ENCODE measurements around the gene PEX14.

Gene PEX14

GRCh38 chr1:10631811-10632593, 157.3 kb downstream of the PEX14 start:
- FAIRE-seq (no peak), DNase-seq (ENCODE audit: low spot score) (no peak)

GRCh38 chr1:10632691-10633090, 157.9 kb downstream of the PEX14 start:
- FAIRE-seq (no peak), DNase-seq (ENCODE audit: low spot score) (no peak)

GRCh38 chr1:10633416-10633815, 158.7 kb downstream of the PEX14 start:
- FAIRE-seq = no peak

GRCh38 chr1:10634075-10634427, 159.3 kb downstream of the PEX14 start:
- FAIRE-seq (no peak), DNase-seq (ENCODE audit: low spot score) (no peak)

More at GRCh38 chr1:10633416-10633815, 158.7 kb downstream of the PEX14 start:
- DNase-seq (ENCODE audit: low spot score) = no peak

GRCh38 chr1:10634428-10635084, 159.8 kb downstream of the PEX14 start:
- DNase-seq (ENCODE audit: low spot score) (peak; percentile 27), FAIRE-seq (no peak)

- no peak for FAIRE-seq
These were observed 160.5 kb downstream of the PEX14 start for GRCh38 chr1:10635085-10635896.

GRCh38 chr1:10635992-10636391, 161.2 kb downstream of the PEX14 start:
- FAIRE-seq (no peak), DNase-seq (ENCODE audit: low spot score) (no peak)

More at GRCh38 chr1:10635085-10635896, 160.5 kb downstream of the PEX14 start:
- no peak for DNase-seq (ENCODE audit: low spot score)

- DNase-seq (ENCODE audit: low spot score) = no peak
- no peak for FAIRE-seq
These were observed 162.7 kb downstream of the PEX14 start for GRCh38 chr1:10637400-10637799.

- DNase-seq (ENCODE audit: low spot score) (no peak), FAIRE-seq (no peak)
These were observed 163.2 kb downstream of the PEX14 start for GRCh38 chr1:10637834-10638558.

GRCh38 chr1:10638559-10639005, 163.8 kb downstream of the PEX14 start:
- FAIRE-seq = no peak

GRCh38 chr1:10639011-10639774, 164.4 kb downstream of the PEX14 start:
- no peak for FAIRE-seq
- no peak for DNase-seq (ENCODE audit: low spot score)

More at GRCh38 chr1:10638559-10639005, 163.8 kb downstream of the PEX14 start:
- no peak for DNase-seq (ENCODE audit: low spot score)

- FAIRE-seq (no peak), DNase-seq (ENCODE audit: low spot score) (no peak)
These were observed 165.2 kb downstream of the PEX14 start for GRCh38 chr1:10639775-10640578.

- DNase-seq (ENCODE audit: low spot score) (no peak), FAIRE-seq (no peak)
These were observed 166.2 kb downstream of the PEX14 start for GRCh38 chr1:10640843-10641553.

- no peak for DNase-seq (ENCODE audit: low spot score)
- no peak for FAIRE-seq
These were observed 167.2 kb downstream of the PEX14 start for GRCh38 chr1:10641976-10642375.

- DNase-seq (ENCODE audit: low spot score) = no peak
- no peak for FAIRE-seq
These were observed 167.8 kb downstream of the PEX14 start for GRCh38 chr1:10642403-10643080.

GRCh38 chr1:10643607-10644306, 169.0 kb downstream of the PEX14 start:
- no peak for FAIRE-seq
- no peak for DNase-seq (ENCODE audit: low spot score)

- FAIRE-seq (no peak), DNase-seq (ENCODE audit: low spot score) (no peak)
These were observed 169.8 kb downstream of the PEX14 start for GRCh38 chr1:10644307-10645128.

All from urothelium cell line (cell line).